ENCODE results near the gene RYK. TPM values are rescaled to one million over a fixed set of nuclear protein-coding genes. Genes with fewer than 3 reads are reported as not detected.

RYK gene
- total RNA-seq, 4 donors from 2014 or later = 92.7 to 133 (median 115) TPM

DNA sequence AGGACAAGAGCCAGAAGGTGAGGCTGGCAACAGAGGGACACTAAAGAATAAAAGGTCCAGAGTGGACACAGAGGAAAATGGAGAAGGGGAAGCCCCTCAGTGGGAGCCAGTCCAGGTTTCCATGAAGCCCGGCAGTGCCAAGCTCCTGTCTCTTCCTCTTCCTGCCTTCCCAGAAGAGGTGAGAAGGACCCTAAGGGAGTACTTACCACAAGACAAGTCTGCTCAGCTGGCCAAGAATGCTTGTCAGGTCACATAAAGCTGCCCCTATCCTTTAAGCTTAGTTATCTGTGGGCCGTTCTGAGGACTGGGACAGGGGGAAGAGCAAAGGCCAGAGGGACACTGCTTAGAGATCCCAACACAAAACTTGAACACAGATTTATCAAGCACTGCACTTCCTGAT is 100.2 kb downstream of the RYK start:
- no peak for TF ChIP-seq EP300 (IDR thresholded peaks at IDR 0.05)
- TF ChIP-seq, protein P1, sequence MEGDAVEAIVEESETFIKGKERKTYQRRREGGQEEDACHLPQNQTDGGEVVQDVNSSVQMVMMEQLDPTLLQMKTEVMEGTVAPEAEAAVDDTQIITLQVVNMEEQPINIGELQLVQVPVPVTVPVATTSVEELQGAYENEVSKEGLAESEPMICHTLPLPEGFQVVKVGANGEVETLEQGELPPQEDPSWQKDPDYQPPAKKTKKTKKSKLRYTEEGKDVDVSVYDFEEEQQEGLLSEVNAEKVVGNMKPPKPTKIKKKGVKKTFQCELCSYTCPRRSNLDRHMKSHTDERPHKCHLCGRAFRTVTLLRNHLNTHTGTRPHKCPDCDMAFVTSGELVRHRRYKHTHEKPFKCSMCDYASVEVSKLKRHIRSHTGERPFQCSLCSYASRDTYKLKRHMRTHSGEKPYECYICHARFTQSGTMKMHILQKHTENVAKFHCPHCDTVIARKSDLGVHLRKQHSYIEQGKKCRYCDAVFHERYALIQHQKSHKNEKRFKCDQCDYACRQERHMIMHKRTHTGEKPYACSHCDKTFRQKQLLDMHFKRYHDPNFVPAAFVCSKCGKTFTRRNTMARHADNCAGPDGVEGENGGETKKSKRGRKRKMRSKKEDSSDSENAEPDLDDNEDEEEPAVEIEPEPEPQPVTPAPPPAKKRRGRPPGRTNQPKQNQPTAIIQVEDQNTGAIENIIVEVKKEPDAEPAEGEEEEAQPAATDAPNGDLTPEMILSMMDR (IDR thresholded peaks at IDR 0.05) = no peak
- TF ChIP-seq POLR2AphosphoS5 (IDR thresholded peaks at IDR 0.05) = no peak
- TF ChIP-seq POLR2A (IDR thresholded peaks at IDR 0.05) = no peak
- peak; percentile 51 for ATAC-seq
- Histone ChIP-seq H3K4me1 (peaks cover 0 to 21% (median 5%) of the 10 kb centered on the region in 3 donors), H3K4me3 (no peak overlapping the region), H3K27me3 (no peaks in the 10 kb centered on the region), H3K27ac (peak overlapping the region in 1 of 4 donors; percentile 44), H3K36me3 (peaks cover 0 to 48% of the 10 kb centered on the region in 2 donors), H3K9me3 (no peaks in the 10 kb centered on the region)
- WGBS, 2 donors (ENCODE audit: low coverage in 1 of 2) = 62 to 83% methylated on average over 2 of the region's 2 CpGs

DNA sequence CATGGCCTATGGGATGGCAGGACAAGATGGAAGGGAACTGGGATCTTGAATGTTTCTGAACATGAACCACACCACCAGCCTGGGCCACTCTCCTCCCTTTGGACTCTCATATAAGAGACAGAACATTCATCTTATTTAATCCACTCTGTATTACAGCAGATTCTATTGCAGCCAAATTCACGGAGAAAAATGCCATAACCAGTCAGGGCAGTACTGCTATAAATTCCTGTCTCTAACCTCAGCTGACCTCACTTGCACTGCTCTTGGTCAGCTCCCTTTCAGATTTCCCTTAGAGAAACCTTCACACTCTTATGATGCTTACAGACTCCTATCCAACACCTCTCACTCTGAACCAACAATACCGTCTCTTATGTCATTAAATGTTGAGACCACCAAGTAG is 101.4 kb downstream of the RYK start:
- Histone ChIP-seq H3K9me3 (no peaks in the 10 kb centered on the region), H3K27me3 (no peaks in the 10 kb centered on the region), H3K27ac (peak overlapping the region in 1 of 4 donors; percentile 14), H3K36me3 (peaks cover 0 to 36% of the 10 kb centered on the region in 2 donors), H3K4me1 (peaks cover 0 to 21% (median 5%) of the 10 kb centered on the region in 3 donors), H3K4me3 (no peak overlapping the region)
- WGBS, 2 donors (ENCODE audit: low coverage in 1 of 2) = 60 to 69% methylated on average over 2 of the region's 2 CpGs
- TF ChIP-seq POLR2AphosphoS5 (IDR thresholded peaks at IDR 0.05) (no peak), POLR2A (IDR thresholded peaks at IDR 0.05) (no peak), EP300 (IDR thresholded peaks at IDR 0.05) (no peak)
- TF ChIP-seq, protein P1 (IDR thresholded peaks at IDR 0.05) = no peak
- no peak for ATAC-seq

DNA sequence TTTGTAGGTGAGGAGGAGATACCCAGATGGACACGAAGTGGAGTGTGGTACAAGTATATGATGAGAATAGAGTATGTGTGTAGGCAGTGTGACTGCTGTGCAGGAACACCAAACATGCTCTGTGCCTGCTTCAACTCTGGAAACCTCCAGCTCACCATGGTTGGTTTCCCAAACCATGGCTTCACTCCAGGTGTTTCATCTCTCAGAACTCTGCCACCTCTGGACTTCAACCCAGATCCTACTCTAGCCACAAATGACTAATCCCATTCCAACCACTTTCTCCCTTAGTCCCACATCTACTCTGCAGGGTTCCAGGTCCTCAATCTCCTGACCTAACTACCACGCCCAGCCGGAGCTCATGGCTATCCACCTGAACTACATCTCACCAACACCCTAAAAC is 102.1 kb downstream of the RYK start:
- H3K9me3 ChIP-seq = no peaks in the 10 kb centered on the region
- H3K36me3 ChIP-seq = peaks cover 0 to 29% of the 10 kb centered on the region in 2 donors
- H3K4me3 ChIP-seq = no peak overlapping the region
- WGBS, 2 donors (ENCODE audit: low coverage in 1 of 2) = 95% methylated on average over 3 of the region's 3 CpGs; no CpG with 5 or more reads in 1 of the 2 donors
- TF ChIP-seq EP300 (IDR thresholded peaks at IDR 0.05) = no peak
- TF ChIP-seq POLR2AphosphoS5 (IDR thresholded peaks at IDR 0.05) = no peak
- TF ChIP-seq, protein P1 (IDR thresholded peaks at IDR 0.05) = no peak
- TF ChIP-seq POLR2A (IDR thresholded peaks at IDR 0.05) = no peak
- no peaks in the 10 kb centered on the region for H3K27me3 ChIP-seq
- H3K4me1 ChIP-seq = peaks cover 0 to 21% (median 5%) of the 10 kb centered on the region in 3 donors
- ATAC-seq = no peak
- no peak overlapping the region for H3K27ac ChIP-seq

DNA sequence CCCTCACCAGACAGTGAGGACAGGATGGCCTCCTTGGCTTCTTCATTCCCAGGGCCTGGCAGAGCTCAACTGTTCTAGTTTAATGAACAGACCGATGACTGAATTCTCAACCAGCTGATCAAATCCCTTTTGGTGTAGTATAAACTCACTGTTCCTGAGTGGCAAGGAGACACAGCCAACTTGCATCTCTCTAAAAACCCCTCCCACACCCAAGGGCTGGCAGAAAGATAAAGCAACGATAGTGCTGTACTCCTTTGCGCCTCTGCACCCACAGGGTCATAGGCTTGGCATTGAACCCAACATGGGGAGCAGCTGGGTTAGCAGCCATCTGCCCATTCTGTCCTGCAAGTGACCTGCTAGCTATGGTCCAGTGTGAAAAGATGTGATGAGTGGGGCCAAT is 103.2 kb downstream of the RYK start:
- ATAC-seq = no peak
- H3K9me3 ChIP-seq = no peaks in the 10 kb centered on the region
- no peak overlapping the region for H3K4me3 ChIP-seq
- peaks cover 0 to 18% of the 10 kb centered on the region in 2 donors for H3K36me3 ChIP-seq
- TF ChIP-seq POLR2A (IDR thresholded peaks at IDR 0.05) (no peak), POLR2AphosphoS5 (IDR thresholded peaks at IDR 0.05) (no peak), EP300 (IDR thresholded peaks at IDR 0.05) (no peak)
- TF ChIP-seq, protein P1 (IDR thresholded peaks at IDR 0.05) = no peak
- 80 to 90% methylated on average over 2 of the region's 3 CpGs for WGBS, 2 donors (ENCODE audit: low coverage in 1 of 2)
- no peak overlapping the region for H3K27ac ChIP-seq
- no peaks in the 10 kb centered on the region for H3K27me3 ChIP-seq
- H3K4me1 ChIP-seq = peaks cover 0 to 21% (median 5%) of the 10 kb centered on the region in 3 donors

DNA sequence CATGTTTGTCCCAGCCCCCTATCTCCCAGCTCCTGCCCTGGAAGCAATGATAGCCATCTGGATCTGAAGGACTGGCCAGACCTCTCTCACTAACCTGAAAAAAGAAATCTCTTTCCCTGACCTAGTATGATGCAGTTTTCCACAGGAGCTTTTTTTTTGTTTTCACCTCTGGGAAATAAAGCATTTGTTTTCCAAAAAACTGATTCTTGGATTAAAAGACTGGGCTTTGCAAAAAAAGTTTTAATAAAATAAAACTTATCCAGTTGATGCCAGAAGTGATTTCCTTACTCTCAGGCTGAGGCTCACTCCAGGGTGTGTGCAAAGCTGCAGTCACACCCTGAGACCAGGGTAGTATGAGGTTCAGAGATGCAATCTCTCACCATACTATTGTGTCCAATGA is 104.0 kb downstream of the RYK start:
- no peak overlapping the region for H3K27ac ChIP-seq
- no peak overlapping the region for H3K4me3 ChIP-seq
- H3K27me3 ChIP-seq = no peaks in the 10 kb centered on the region
- H3K9me3 ChIP-seq = no peaks in the 10 kb centered on the region
- ATAC-seq = no peak
- H3K4me1 ChIP-seq = peaks cover 0 to 21% (median 5%) of the 10 kb centered on the region in 3 donors
- peaks cover 0 to 11% of the 10 kb centered on the region in 2 donors for H3K36me3 ChIP-seq
- no peak for TF ChIP-seq POLR2A (IDR thresholded peaks at IDR 0.05)
- TF ChIP-seq EP300 (IDR thresholded peaks at IDR 0.05) = no peak
- TF ChIP-seq, protein P1 (IDR thresholded peaks at IDR 0.05) = no peak
- no peak for TF ChIP-seq POLR2AphosphoS5 (IDR thresholded peaks at IDR 0.05)

All from gastroesophageal sphincter (tissue), 4 donors.